Measurements from ENCODE around the gene SPEM1. TPM values are rescaled to one million over a fixed set of nuclear protein-coding genes. Genes with fewer than 3 reads are reported as not detected.

The SPEM1 gene
- polyA plus RNA-seq, 1 donor, result not detected

Other genes starting within 250 kb of the SPEM1 start
- gene ASGR1, start 241.0 kb upstream of the SPEM1 start, polyA plus RNA-seq (ENCODE audit: insufficient read length), result 1.8 TPM
- 18.6 TPM for gene DLG4, start 200.5 kb upstream of the SPEM1 start, polyA plus RNA-seq (ENCODE audit: insufficient read length)
- 260 TPM for gene ACADVL, start 200.4 kb upstream of the SPEM1 start, polyA plus RNA-seq (ENCODE audit: insufficient read length)
- 40.6 TPM for gene DVL2, start 185.8 kb upstream of the SPEM1 start, polyA plus RNA-seq (ENCODE audit: insufficient read length)
- gene PHF23, start 180.9 kb upstream of the SPEM1 start, polyA plus RNA-seq (ENCODE audit: insufficient read length), result 34.4 TPM
- gene GABARAP, start 177.9 kb upstream of the SPEM1 start, polyA plus RNA-seq (ENCODE audit: insufficient read length), result 269 TPM
- gene CTDNEP1, start 168.6 kb upstream of the SPEM1 start, polyA plus RNA-seq (ENCODE audit: insufficient read length), result 184 TPM
- 46.1 TPM for gene ELP5, start 168.1 kb upstream of the SPEM1 start, polyA plus RNA-seq (ENCODE audit: insufficient read length)
- gene CLDN7, start 157.8 kb upstream of the SPEM1 start, polyA plus RNA-seq (ENCODE audit: insufficient read length), result 1.6 TPM
- gene SLC2A4, start 138.6 kb upstream of the SPEM1 start, polyA plus RNA-seq (ENCODE audit: insufficient read length), result 42.0 TPM
- 3.6 TPM for gene YBX2, start 125.7 kb upstream of the SPEM1 start, polyA plus RNA-seq (ENCODE audit: insufficient read length)
- gene EIF5A, start 112.7 kb upstream of the SPEM1 start, polyA plus RNA-seq (ENCODE audit: insufficient read length), result 295 TPM
- gene GPS2, start 105.0 kb upstream of the SPEM1 start, polyA plus RNA-seq (ENCODE audit: insufficient read length), result 68.4 TPM
- gene NEURL4, start 91.0 kb upstream of the SPEM1 start, polyA plus RNA-seq (ENCODE audit: insufficient read length), result 23.9 TPM
- gene ACAP1, start 83.8 kb upstream of the SPEM1 start, polyA plus RNA-seq (ENCODE audit: insufficient read length), result 13.6 TPM
- gene KCTD11, start 68.2 kb upstream of the SPEM1 start, polyA plus RNA-seq (ENCODE audit: insufficient read length), result 8.9 TPM
- gene TMEM95, start 65.2 kb upstream of the SPEM1 start, polyA plus RNA-seq (ENCODE audit: insufficient read length), result not detected
- 0.66 TPM for gene TNK1, start 39.2 kb upstream of the SPEM1 start, polyA plus RNA-seq (ENCODE audit: insufficient read length)
- gene PLSCR3, start 25.8 kb upstream of the SPEM1 start, polyA plus RNA-seq (ENCODE audit: insufficient read length), result 31.1 TPM
- gene TMEM256, start 16.2 kb upstream of the SPEM1 start, polyA plus RNA-seq (ENCODE audit: insufficient read length), result 52.9 TPM
- 31.4 TPM for gene NLGN2, start 12.5 kb upstream of the SPEM1 start, polyA plus RNA-seq (ENCODE audit: insufficient read length)
- gene SPEM2, start 5.3 kb downstream of the SPEM1 start, polyA plus RNA-seq (ENCODE audit: insufficient read length), result not detected
- not detected for gene SPEM3, start 8.5 kb downstream of the SPEM1 start, polyA plus RNA-seq (ENCODE audit: insufficient read length)
- 1.5 TPM for gene TMEM102, start 15.1 kb downstream of the SPEM1 start, polyA plus RNA-seq (ENCODE audit: insufficient read length)
- gene FGF11, start 19.2 kb downstream of the SPEM1 start, polyA plus RNA-seq (ENCODE audit: insufficient read length), result 2.6 TPM
- 86.6 TPM for gene CHRNB1, start 24.7 kb downstream of the SPEM1 start, polyA plus RNA-seq (ENCODE audit: insufficient read length)
- 27.5 TPM for gene ZBTB4, start 59.3 kb downstream of the SPEM1 start, polyA plus RNA-seq (ENCODE audit: insufficient read length)
- 0.13 TPM for gene SLC35G6, start 61.1 kb downstream of the SPEM1 start, polyA plus RNA-seq (ENCODE audit: insufficient read length)
- gene POLR2A, start 64.0 kb downstream of the SPEM1 start, polyA plus RNA-seq (ENCODE audit: insufficient read length), result 70.0 TPM
- 32.4 TPM for gene TNFSF12, start 128.7 kb downstream of the SPEM1 start, polyA plus RNA-seq (ENCODE audit: insufficient read length)
- gene TNFSF13, start 138.4 kb downstream of the SPEM1 start, polyA plus RNA-seq (ENCODE audit: insufficient read length), result 4.0 TPM
- gene SENP3, start 141.6 kb downstream of the SPEM1 start, polyA plus RNA-seq (ENCODE audit: insufficient read length), result 34.1 TPM
- 55.2 TPM for gene CD68, start 159.3 kb downstream of the SPEM1 start, polyA plus RNA-seq (ENCODE audit: insufficient read length)
- 38.6 TPM for gene MPDU1, start 163.5 kb downstream of the SPEM1 start, polyA plus RNA-seq (ENCODE audit: insufficient read length)
- gene SOX15, start 169.8 kb downstream of the SPEM1 start, polyA plus RNA-seq (ENCODE audit: insufficient read length), result 2.3 TPM
- 38.3 TPM for gene FXR2, start 194.6 kb downstream of the SPEM1 start, polyA plus RNA-seq (ENCODE audit: insufficient read length)
- 64.4 TPM for gene SAT2, start 207.5 kb downstream of the SPEM1 start, polyA plus RNA-seq (ENCODE audit: insufficient read length)
- 1.0 TPM for gene SHBG, start 209.8 kb downstream of the SPEM1 start, polyA plus RNA-seq (ENCODE audit: insufficient read length)
- 33.8 TPM for gene ATP1B2, start 230.6 kb downstream of the SPEM1 start, polyA plus RNA-seq (ENCODE audit: insufficient read length)